CD4-positive, alpha-beta T cell treated with Interleukin-15 for 4 hours (primary cell): ENCODE results near the gene DPYD.

Experiments used
- DNase-seq: peaks from one replicate; pipeline ENCODE4 v3.0.0-alpha.2; 2020; ENCODE audit warnings: low spot score

Gene DPYD

DNA sequence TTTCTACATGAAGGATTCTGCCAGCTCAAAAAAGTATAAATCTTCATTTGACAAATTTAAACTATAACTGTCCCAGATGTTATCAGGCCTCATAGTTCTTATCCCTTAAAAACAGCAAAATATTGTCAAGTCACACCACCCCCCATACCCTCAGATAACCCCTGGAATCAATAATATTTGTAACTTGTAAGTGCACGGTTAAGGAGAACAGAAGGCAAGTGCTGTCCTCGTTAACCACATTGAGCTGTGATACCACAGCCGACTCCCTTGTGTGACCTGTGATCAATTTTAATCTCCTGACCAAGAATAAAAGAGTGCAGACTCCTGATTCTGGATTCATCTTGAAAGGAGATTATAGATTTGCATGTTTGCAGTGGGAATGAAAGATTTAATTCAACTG is 310.7 kb downstream of the DPYD start:
- DNase-seq: no peak

GRCh38 chr1:97608272-97608671 is 312.6 kb downstream of the DPYD start:
- DNase-seq: no peak

- no peak for DNase-seq
Measured at GRCh38 chr1:97603776-97604175, 317.1 kb downstream of the DPYD start.

DNA sequence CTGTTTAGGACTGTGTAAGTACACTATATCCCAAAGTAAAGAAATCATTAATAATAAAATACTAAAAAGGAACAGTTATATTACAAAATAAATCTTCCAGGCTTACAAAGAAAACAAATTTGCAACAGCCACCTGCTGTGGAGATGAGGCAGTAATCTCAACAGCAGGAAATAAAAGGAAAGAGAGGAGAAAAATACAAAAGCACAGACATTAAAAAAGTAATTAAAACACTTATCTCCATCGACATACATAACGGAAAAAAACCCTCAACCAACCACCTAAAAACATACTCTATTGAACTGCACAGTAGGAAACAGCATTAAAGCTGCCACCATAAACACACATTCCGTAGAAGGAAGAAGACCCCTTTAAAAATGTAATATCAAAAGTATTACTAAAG is 317.6 kb downstream of the DPYD start:
- DNase-seq: no peak

- no peak for DNase-seq
Measured at GRCh38 chr1:97599447-97599846, 321.4 kb downstream of the DPYD start.

- no peak for DNase-seq
Measured at GRCh38 chr1:97593192-97593591, 327.6 kb downstream of the DPYD start.

DNA sequence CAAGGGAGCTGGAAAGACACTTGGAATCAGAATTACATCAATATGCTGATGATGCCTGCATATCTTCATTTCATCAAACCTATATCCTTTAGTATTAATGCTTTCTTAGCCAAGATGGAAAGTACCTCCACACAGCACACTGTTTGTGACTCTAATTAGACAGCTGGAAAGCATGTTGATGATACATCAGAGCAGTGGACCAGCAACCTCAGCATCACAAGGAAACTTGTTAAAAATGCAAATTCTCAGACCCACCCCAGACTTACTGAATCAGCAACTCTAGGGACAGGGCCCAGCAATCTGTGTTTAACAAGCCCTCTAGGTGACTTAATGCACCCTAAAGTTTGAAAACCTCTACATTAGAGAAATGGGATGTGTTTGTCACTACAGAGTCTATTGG is 332.1 kb downstream of the DPYD start:
- DNase-seq: no peak

DNA sequence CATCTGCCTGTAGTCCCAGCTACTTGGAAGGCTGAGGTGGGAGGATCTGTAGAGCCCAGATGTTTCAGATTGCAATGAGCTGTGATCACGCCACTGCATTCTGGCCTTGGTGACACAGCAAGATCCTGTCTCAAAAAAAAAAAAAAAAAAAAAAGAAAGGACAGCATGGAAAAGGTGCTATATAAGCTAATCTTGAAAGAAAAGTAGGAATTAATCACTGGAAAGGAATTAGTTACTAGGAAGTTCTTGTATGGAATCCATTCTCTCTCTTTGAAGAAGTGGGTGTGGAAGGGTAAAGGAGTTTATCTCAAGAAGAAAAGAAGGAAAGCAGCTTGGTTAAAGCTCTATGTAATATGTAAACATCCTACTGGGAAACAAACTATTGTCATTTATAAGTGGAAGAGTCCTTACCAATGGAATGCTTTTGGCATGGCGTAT is 339.2 kb downstream of the DPYD start:
- DNase-seq: no peak

DNA sequence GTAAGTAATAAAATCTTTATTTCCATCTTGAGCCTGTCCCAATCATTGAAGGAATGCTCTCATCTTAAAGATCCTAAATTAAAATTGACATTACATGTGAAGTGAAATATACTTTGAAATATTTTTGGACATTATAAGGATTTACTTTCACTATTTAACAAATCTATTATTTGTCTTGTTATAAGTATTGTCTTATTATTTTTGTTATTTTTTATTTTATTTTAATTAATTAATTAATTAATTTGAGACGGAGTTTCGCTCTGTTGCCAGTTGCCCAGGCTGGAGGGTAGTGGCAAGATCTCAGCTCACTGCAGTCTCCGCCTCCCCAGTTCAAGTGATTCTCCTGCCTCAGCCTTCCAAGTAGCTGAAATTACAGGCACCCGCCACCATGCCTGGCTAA is 343.2 kb downstream of the DPYD start:
- no peak for DNase-seq

- no peak for DNase-seq
Measured at GRCh38 chr1:97573553-97573952, 347.3 kb downstream of the DPYD start.

DNA sequence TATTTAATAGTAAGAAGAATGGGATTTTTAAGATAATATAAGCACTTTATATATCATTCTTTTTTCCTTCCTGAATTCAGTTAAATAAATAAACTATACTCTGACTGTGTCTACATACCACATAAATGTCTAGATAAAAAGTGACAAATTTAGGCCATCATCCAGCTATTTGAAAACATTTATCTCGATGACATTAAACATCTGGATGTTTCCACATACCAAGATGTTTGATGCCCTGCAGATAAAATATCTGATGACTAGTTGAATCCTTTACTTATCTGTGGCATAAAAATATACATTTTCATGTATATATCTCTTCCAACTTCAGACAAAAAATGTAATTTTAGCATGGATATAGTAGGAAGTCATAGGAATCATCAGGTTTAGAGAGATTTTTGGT is 348.3 kb downstream of the DPYD start:
- no peak for DNase-seq

DNA sequence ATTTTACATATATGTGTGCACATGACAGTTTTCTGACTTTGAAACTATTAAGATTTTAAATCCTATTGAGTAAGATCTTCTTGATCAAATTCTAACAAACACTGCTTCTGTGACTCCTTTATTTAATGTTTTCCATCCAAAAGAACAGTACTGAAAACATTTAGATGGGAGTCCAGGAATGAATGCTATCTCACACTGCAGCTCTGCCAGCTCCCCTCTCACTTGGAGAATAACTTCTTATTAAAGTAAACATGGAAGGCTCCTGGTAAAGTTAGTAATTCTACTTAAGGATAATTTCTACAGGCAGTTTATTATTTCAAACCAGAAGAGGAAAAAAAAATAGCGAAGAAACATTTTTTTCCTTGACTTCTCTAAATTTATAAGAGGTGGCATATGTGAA is 349.1 kb downstream of the DPYD start:
- DNase-seq: no peak

- no peak for DNase-seq
Measured at GRCh38 chr1:97570691-97571090, 350.1 kb downstream of the DPYD start.

DNA sequence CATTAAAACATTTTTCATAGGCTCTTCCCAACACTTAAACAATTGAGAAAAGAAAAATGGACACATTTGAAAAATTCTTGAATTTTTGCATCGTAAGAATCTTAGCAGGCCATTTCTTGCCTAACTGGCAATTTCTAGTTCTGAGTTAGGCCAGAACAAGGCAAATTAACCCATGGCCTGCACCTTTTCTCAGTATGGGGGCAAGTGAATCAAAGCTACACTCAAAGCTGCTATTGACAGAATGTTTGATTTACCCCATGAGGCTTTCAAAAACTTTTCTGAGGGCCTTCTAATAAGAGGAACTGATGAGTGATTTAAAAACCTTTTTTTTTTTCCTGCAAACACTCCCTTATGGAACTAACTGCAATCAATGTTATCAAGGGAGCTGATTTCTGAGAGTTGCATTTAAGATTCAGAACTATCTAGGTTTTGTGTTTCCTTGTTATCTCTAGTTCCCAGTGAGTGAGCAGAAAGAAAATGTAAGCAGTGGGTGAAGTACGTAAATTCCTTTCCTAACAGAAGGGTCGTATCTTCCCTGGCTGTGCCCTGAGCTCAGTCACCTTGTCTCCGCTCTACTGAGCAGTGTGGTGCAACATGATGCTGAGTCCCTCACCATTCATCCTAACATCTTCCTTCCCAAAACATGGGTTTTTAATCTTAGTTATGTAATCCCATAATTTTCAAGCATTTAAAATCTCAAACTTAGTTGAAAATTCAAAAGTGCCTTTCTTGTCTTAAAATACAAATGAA is 353.7 kb downstream of the DPYD start:
- DNase-seq: no peak

DNA sequence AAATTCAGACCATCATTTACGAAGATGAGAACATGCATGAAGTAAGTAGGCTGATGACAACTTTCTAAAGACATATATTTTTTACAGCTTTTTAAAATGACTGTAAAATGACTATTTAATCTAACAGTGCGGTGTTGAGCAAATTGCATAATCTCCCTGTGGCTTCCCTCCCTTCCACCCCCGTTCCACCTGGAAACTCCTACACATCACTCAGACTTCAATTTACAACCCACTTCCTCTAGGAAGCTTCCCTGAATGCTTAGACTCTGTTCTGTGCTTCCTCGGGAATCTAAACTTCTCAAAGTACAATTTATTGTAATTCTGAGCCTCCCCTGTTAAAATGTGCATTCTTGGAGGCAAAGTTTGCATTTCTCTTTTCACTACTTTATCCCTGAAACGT is 354.9 kb downstream of the DPYD start:
- DNase-seq: no peak

DNA sequence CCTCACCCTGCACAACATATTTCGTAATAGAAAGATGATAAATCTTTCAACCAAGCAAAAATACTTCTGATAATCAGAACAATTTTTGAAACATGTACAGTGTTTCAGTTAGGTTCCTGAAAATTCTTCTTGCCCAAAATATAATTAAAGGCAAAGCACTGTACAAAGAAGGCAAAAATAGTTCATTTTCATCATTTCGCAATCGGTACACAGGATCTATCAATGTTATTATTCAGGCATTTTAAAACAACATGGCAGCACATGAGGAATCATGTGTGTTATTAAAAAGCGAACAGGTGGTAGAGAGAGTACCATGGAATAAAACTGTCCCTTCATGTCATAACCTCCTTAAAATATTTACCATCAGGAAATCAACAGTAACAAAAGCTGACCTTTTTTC is 356.9 kb downstream of the DPYD start:
- DNase-seq: no peak

DNA sequence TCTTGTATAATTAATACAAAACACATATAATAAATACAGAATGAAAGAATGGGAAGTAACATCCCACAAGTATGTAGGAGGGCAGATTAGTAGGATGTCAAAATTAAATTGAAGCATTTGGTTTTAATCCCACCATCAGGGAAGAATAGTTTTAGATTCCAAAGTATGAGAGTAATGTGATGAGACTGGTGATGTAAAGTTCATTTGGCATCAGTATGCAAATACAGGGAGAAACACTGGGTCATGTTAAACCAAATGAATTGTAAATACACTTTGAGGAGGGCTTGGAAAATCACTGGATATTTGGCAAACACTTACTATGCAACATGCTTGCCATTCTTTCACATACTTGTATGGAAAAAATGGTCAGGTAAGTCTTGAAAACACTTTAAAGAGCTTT is 358.8 kb downstream of the DPYD start:
- DNase-seq: no peak

DNA sequence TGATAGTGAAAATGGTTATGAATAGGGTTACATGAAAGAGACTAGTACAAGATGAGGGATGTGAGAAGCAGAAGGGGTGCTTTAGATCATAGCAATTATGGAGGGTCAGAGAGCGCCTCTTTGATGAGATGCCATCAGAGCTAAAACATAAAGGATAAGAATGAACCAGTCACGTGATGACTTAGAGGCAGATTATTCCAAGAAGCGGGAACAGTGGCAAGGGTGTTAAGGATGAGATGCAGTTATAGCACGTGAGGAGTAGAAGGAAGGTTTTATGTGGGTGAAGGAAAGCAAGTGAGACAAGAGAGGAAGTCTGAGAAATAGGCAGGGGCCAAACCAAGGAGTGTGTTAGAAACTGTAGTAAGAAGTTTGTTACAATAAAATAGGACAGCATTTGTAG is 360.1 kb downstream of the DPYD start:
- DNase-seq: no peak

DNA sequence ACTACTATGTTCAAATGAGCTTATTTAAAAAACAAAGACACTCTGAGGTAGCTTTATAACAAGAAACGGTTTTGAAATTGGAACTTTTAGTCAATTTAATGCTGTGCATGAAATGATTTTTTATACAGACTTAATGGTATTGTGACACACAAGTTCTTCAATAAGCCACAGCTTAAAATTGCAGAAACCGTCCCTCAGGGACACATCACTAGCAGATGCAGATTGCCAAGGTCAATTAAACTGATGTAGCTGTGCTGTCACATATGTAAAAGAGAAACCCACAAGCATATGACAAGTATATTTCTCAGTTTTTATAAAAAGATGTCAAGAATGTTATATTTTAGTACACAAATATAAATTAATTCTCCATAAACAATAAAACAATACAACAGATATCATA is 366.9 kb downstream of the DPYD start:
- DNase-seq: no peak

DNA sequence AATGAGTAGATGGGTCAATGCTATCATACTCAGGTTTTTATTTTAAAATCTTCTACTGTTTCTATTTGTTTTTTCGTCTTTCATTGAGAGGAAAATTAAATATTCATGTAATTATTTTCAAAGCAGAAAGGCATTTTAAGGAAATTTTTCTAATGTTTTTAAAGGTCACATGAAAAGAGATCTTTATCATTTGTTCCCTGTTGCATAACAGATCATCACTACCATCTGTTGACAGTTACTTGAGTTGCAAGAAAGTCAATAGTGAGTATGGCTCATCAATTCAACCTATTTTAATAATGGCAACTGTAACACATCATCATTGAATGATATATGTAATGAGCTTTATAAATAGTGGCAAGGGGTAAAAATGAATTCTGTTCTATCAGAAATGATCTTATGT is 369.7 kb downstream of the DPYD start:
- no peak for DNase-seq

GRCh38 chr1:97545446-97545845 is 375.4 kb downstream of the DPYD start:
- DNase-seq: no peak

GRCh38 chr1:97540346-97540888 is 380.4 kb downstream of the DPYD start:
- no peak for DNase-seq

GRCh38 chr1:97538113-97538512 is 382.7 kb downstream of the DPYD start:
- DNase-seq: no peak

DNA sequence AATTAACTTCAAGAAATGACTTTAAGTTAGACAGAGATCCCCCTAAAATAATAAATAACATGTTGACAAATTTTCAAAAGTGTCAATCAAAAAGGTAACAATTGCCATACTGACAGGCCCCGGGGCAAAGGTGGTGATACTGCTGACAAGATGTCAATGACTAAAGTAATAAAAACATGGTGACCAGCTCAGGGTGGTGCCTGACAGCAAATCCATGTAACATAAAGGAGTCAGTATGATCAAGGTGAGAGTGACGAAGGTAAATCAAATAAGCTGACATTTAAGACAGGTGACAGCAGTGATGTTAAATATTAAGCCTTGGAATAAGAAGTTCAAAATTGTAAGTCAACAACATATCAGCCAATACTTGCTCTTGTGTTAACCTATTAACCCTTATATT is 387.5 kb downstream of the DPYD start:
- no peak for DNase-seq
